Right atrium auricular region (tissue), 2 donors: ENCODE results near the gene RPL7A. TPM values are rescaled to one million over a fixed set of nuclear protein-coding genes. Genes with fewer than 3 reads are reported as not detected.

ENCODE experiments used
- DNase-seq: peaks from one replicate; pipeline ENCODE4 v3.0.0-alpha.2; 2019; ENCODE audit warnings: low spot score
- H3K27ac ChIP-seq, 2 donors: fragments of 200-600 bp; sonication (generic); 1 replicate in 1 of 2; 2 replicates in 1 of 2; pipeline ENCODE4 v1.5.1; 2016 to 2019
- H3K27me3 ChIP-seq, 2 donors: fragments of 200-600 bp; sonication (generic); one replicate each; pipeline versions ENCODE4 v1.5.1 to v1.6.0; 2017 to 2019
- H3K36me3 ChIP-seq: fragments of 200-600 bp; sonication (generic); one replicate; pipeline ENCODE4 v1.5.1; 2016
- H3K4me1 ChIP-seq, 2 donors: fragments of 200-600 bp; sonication (generic); one replicate each; pipeline versions ENCODE4 v1.5.1 to v1.6.0; 2017 to 2019
- H3K4me3 ChIP-seq, 2 donors: fragments of 200-600 bp; sonication (generic); 1 replicate in 1 of 2; 2 replicates in 1 of 2; pipeline ENCODE4 v1.5.1; 2017 to 2019; ENCODE audit warnings: mild to moderate bottlenecking in 1 of 2, moderate library complexity in 1 of 2
- H3K9me3 ChIP-seq, 2 donors: fragments of 200-600 bp; sonication (generic); one replicate each; pipeline ENCODE4 v1.5.1; 2019
- CTCF ChIP-seq, 2 donors: fragments of 200-600 bp; sonication (generic); IDR thresholded peaks; one replicate each; pipeline ENCODE4 v1.5.1; 2019; ENCODE audit warnings: antibody characterized with exemption in 2 of 2
- total RNA-seq, 2 donors: library from RNA; depleted of rRNA; stranded (reverse); fragments of >200 nt; gene quantifications; one replicate each; pipeline ENCODE4 v1.1.0, GENCODE V29; 2016

RPL7A gene
- total RNA-seq, 2 donors from 2014 or later = 739 to 1,208 TPM

DNA sequence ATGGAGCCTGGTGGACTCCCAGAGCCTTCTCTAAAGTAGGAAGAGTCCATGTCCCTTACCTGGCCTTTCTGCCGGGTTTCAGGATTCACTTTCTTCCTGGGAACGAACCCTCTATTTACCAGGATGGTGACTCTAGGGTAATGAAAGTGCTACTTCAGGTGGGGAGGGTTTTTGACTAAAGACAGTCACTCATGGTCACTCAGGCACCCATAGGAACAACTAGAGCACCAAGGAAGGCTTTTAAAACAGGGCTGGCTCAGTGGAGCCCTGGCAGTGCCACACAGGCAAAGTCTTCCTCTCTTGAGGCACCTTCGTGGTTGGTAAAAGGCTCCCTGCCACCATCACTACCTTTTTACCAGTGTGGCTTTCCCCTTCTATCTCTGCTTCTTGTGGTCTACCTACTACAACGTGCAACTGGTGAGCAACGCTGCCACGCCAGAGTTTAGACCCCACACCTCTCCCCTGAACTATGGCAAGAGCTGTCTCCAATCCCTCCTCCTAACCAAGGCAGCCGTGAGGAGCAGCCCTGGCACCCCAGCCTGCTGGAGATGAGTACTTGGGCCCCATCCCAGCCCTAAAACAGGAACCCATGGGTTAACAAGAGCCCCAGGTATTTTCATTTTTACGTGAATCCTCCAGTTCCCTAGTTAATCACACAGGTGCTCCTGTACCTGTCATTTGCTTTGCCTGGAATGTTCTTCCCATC lies 4.8 kb downstream of the RPL7A start:
- Histone ChIP-seq H3K4me3 (no peak overlapping the region), H3K9me3 (no peaks in the 10 kb centered on the region), H3K36me3 (peaks cover 44% of the 10 kb centered on the region), H3K4me1 (peaks cover 0 to 36% of the 10 kb centered on the region in 2 donors), H3K27ac (no peak overlapping the region), H3K27me3 (no peaks in the 10 kb centered on the region)
- TF ChIP-seq CTCF (IDR thresholded peaks at IDR 0.05) = no peak
- no peak for DNase-seq

DNA sequence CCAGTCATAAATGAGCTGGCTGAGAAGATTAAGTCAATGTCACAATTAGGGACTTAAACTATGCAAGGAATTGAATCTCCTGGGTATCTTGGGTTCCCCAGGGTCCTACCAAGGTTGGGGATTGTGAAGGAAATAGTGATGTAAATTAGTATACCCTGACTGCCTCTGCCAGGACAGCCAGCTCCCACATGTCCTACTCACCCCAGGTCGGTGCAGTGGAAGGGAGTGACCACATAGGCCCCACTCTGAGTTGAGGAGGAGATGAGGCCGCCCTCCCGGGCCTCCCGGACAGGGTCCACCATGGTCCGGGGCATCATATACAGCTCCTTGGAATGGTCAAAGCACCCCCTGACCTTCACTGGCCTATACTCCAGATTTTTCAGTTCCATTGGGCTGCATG lies 5.5 kb downstream of the RPL7A start:
- H3K27me3 ChIP-seq = no peaks in the 10 kb centered on the region
- TF ChIP-seq CTCF (IDR thresholded peaks at IDR 0.05) = no peak
- no peaks in the 10 kb centered on the region for H3K9me3 ChIP-seq
- peaks cover 0 to 38% of the 10 kb centered on the region in 2 donors for H3K4me1 ChIP-seq
- DNase-seq = no peak
- no peak overlapping the region for H3K27ac ChIP-seq
- H3K36me3 ChIP-seq = peaks cover 44% of the 10 kb centered on the region
- no peak overlapping the region for H3K4me3 ChIP-seq

DNA sequence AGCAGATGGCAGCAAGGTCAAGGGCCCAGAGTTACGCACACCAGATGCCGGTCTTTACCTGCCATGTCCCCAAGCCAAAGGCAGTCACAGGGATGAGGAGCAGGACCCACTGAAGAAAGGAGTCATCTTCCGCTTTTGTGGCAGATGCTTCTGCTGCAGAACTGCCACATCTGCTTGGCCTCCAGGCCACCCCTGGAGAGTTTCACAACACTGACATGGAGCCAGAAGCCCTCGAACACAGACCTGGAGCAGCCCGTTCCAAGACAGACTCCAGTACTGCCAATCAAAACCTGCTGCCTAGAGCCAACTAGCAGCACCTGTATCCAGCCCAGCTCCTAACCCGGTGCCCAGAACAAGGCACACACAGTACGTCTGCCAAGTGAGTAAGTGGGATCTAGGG lies 6.7 kb downstream of the RPL7A start:
- Histone ChIP-seq H3K4me1 (peaks cover 0 to 27% of the 10 kb centered on the region in 2 donors), H3K27ac (no peak overlapping the region), H3K9me3 (no peaks in the 10 kb centered on the region), H3K36me3 (peaks cover 44% of the 10 kb centered on the region), H3K4me3 (no peak overlapping the region), H3K27me3 (no peaks in the 10 kb centered on the region)
- DNase-seq = no peak
- no peak for TF ChIP-seq CTCF (IDR thresholded peaks at IDR 0.05)

- no peak for DNase-seq
- Histone ChIP-seq H3K27ac (peak overlapping the region; percentile 61 to 66), H3K4me3 (peak overlapping the region; percentile 67 to 91), H3K4me1 (peaks cover 0 to 27% of the 10 kb centered on the region in 2 donors), H3K36me3 (peaks cover 44% of the 10 kb centered on the region), H3K27me3 (no peaks in the 10 kb centered on the region), H3K9me3 (no peaks in the 10 kb centered on the region)
- TF ChIP-seq CTCF (IDR thresholded peaks at IDR 0.05) = no peak
Observed at GRCh38 chr9:133355881-133356357, 7.9 kb downstream of the RPL7A start.

- Histone ChIP-seq H3K36me3 (peaks cover 44% of the 10 kb centered on the region), H3K27ac (peak within 1 kb of the TSS; percentile 61 to 66), H3K27me3 (no peaks in the 10 kb centered on the region), H3K4me1 (peaks cover 0 to 27% of the 10 kb centered on the region in 2 donors), H3K9me3 (no peaks in the 10 kb centered on the region), H3K4me3 (peak within 1 kb of the TSS; percentile 67 to 91)
- DNase-seq = peak; percentile 82
- TF ChIP-seq CTCF (IDR thresholded peaks at IDR 0.05) = no peak
Observed at GRCh38 chr9:133356391-133357091, 8.5 kb downstream of the RPL7A start, which contains the start of the genes SURF1 and SURF2. Gene SURF1 (minus strand): TSS chr9:133356487. CDS start chr9:133356453, 34 bp downstream. Gene SURF2 (plus strand): TSS chr9:133356550. CDS start chr9:133356593, 43 bp downstream.
